Coronary artery (tissue), 2 donors: ENCODE data around the gene ZNF689.
"Not testable (repeated sequence)": the region's sequence is repeated elsewhere in the genome, so short reads cannot be mapped to it uniquely, and the experiment has no call there.

Experiments
- DNase-seq: peaks from one replicate; pipeline ENCODE4 v3.0.0-alpha.2; 2017; ENCODE audit warnings: low spot score
- H3K27ac ChIP-seq, 2 donors: fragments of 200-600 bp; sonication (generic); one replicate each; pipeline ENCODE4 v1.5.1; 2016 to 2019
- H3K4me3 ChIP-seq: fragments of 200-600 bp; sonication (generic); 2 replicates; pipeline ENCODE4 v1.5.1; 2016; ENCODE audit warnings: mild to moderate bottlenecking, moderate library complexity
- TF ChIP-seq, protein P1 (sequence below): fragments of 200-600 bp; sonication (generic); IDR thresholded peaks from one replicate; pipeline ENCODE4 v1.5.1; 2019; ENCODE audit warnings: antibody characterized with exemption

The ZNF689 gene

DNA sequence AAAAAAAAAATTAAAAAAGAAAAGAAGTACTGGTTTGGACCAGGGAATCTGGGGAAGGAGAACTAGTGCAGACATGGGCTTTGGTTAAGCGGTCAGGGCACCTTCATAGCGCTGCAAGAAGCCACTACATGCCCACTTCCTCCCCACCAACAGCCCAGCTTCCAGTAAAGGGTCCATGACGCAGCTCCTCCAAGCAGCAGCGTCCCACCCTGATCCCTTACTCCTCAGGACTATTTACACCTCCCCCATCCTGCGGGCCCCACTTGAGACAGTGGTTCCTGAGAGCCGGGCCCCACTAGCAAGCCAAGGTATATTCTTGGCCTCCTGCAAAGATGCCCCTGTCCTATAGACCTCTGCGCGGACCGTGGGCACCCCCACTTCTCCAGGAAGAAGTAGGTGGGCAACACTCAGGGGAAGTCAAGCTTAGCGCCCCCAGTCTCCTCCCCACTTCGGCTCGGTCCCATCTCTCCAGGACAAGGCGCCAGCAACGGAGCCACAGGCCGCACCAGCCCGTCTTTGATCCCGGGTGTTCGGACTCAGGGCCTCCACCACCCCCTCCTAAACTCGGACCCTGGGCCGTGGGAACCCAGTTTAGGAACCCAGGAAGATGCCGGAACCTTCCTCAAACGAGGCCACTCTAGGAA is 39.7 kb upstream of the ZNF689 start:
- DNase-seq: peak; percentile 85
- TF ChIP-seq, protein P1, sequence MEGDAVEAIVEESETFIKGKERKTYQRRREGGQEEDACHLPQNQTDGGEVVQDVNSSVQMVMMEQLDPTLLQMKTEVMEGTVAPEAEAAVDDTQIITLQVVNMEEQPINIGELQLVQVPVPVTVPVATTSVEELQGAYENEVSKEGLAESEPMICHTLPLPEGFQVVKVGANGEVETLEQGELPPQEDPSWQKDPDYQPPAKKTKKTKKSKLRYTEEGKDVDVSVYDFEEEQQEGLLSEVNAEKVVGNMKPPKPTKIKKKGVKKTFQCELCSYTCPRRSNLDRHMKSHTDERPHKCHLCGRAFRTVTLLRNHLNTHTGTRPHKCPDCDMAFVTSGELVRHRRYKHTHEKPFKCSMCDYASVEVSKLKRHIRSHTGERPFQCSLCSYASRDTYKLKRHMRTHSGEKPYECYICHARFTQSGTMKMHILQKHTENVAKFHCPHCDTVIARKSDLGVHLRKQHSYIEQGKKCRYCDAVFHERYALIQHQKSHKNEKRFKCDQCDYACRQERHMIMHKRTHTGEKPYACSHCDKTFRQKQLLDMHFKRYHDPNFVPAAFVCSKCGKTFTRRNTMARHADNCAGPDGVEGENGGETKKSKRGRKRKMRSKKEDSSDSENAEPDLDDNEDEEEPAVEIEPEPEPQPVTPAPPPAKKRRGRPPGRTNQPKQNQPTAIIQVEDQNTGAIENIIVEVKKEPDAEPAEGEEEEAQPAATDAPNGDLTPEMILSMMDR: no peak
- Histone ChIP-seq H3K4me3 (peak overlapping the region; percentile 77), H3K27ac (peak overlapping the region; percentile 84 to 97)

DNA sequence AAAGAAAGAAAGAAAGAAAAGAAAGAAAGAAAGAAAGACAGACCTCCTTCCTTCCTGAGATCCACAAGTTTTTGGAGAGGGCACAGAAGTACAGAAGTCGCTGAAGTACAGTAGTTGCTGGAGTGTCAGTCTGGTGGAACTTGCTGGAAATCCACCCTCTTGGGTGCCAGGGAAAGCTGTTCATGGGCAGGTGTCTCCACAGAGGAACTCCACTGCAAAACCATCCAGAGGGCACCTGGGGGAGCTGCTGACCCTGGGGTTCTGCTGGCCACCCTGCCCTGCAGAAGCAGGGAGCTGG is 37.0 kb upstream of the ZNF689 start:
- no peak overlapping the region for H3K4me3 ChIP-seq
- TF ChIP-seq, protein P1: no peak
- no peak overlapping the region for H3K27ac ChIP-seq
- DNase-seq: no peak

DNA sequence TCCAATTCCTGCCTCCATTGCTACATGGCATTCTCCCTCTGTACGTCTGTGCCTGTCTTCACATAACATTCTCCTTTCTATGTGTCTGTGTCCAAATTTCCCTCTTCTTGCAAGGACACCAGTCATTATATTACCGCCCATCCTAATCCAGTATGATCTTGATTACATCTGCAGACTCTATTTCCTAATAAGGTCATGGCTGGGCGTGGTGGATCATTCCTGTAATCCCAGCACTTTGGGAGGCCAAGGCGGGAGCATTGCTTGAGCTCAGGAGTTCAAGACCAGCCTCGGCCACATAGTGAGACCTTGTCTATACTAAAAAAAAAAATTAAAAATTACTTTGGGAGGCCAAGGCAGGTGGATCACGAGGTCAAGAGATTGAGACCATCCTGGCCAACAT is 35.5 kb upstream of the ZNF689 start:
- Histone ChIP-seq H3K27ac (no peak overlapping the region), H3K4me3 (no peak overlapping the region)
- TF ChIP-seq, protein P1: no peak
- DNase-seq: no peak

DNA sequence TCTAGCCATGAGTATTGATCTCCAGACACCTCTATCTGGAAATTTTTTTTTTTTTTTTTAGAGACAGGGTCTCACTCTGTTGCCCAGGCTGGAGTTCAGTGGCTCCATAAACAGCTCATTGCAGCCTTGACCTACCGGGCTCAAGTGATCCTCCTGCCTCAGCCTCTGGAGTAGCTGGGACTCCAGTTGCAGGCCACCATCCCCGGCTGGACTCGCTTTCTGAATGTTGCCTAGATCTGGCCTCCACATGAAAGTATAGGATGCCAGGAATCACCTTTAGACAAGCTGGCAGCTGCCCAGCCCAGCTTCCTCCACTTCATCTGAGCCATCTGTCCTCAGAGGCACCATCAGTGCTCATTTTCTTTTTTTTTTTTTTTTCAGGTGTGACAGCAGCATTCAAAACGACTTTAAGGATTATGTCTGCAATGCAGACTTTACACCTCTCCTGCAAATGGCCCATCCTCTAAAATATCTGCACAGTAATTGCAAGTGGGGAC is 34.2 kb upstream of the ZNF689 start:
- Histone ChIP-seq H3K4me3 (no peak overlapping the region), H3K27ac (no peak overlapping the region)
- DNase-seq: no peak
- TF ChIP-seq, protein P1: no peak

GRCh38 chr16:30641378-30641982 is 31.3 kb upstream of the ZNF689 start:
- Histone ChIP-seq H3K27ac (no peak overlapping the region), H3K4me3 (no peak overlapping the region)
- no peak for DNase-seq
- TF ChIP-seq, protein P1: no peak

GRCh38 chr16:30637944-30638343 is 27.8 kb upstream of the ZNF689 start:
- no peak for DNase-seq
- no peak overlapping the region for H3K27ac ChIP-seq
- TF ChIP-seq, protein P1: no peak

DNA sequence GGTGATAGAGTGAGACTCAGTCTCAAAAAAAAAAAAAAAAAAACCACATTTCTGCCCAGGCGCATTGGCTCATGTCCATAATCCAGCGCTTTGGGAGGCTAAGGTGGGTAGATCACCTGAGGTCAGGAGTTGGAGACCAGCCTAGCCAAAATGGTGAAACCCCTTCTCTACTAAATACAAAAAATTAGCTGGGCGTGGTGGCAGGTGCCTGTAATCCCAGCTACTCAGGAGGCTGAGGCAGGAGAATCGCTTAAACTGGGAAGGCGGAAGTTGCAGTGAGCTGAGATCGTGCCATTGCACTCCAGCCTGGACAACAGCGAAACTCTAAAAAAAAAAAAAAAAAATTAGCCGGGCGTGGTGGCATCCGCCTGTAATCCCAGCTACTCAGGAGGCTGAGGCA is 26.9 kb upstream of the ZNF689 start:
- not testable (repeated sequence) for H3K4me3 ChIP-seq, DNase-seq, H3K27ac ChIP-seq

More at GRCh38 chr16:30637944-30638343, 27.8 kb upstream of the ZNF689 start:
- no peak overlapping the region for H3K4me3 ChIP-seq
